Dendritic cell treated with granulocyte-macrophage colony-stimulating factor and Interleukin-4, amounts not matched to agents 40 ng/mL and 50 ng/mL, for 4 days (primary cell): ENCODE data around the gene NSG1.

ENCODE experiments used
- H3K27ac Mint-ChIP-seq: one replicate; pipeline ENCODE4 v1.8.0; 2022; ENCODE audit warnings: mild to moderate bottlenecking, mixed read lengths
- H3K27me3 Mint-ChIP-seq: one replicate; pipeline ENCODE4 v1.8.0; 2022; ENCODE audit warnings: mild to moderate bottlenecking, mixed read lengths
- H3K36me3 Mint-ChIP-seq: one replicate; pipeline ENCODE4 v1.8.0; 2022; ENCODE audit warnings: low read depth, mixed read lengths
- H3K4me1 Mint-ChIP-seq: one replicate; pipeline ENCODE4 v1.8.0; 2022; ENCODE audit warnings: low read depth, mixed read lengths
- H3K4me3 Mint-ChIP-seq: one replicate; pipeline ENCODE4 v1.8.0; 2022; ENCODE audit warnings: mild to moderate bottlenecking, moderate library complexity, mixed read lengths
- H3K9me3 Mint-ChIP-seq: one replicate; pipeline ENCODE4 v1.8.0; 2022; ENCODE audit warnings: mixed read lengths
- intact Hi-C: fragments of 100-400 bp; cut with micrococcal nuclease; formaldehyde crosslinking; loops from one replicate; pipeline ENCODE4 v1.15.0; 2022

Gene NSG1

GRCh38 chr4:4396628-4397440, 9.9 kb downstream of the NSG1 start:
- peaks cover 40% of the 10 kb centered on the region for H3K27me3 Mint-ChIP-seq
- H3K4me3 Mint-ChIP-seq = no peak overlapping the region
- H3K4me1 Mint-ChIP-seq = no peaks in the 10 kb centered on the region
- no peak overlapping the region for H3K27ac Mint-ChIP-seq
- H3K9me3 Mint-ChIP-seq = no peaks in the 10 kb centered on the region
- intact Hi-C loops = no loop called here
- H3K36me3 Mint-ChIP-seq = no peaks in the 10 kb centered on the region

GRCh38 chr4:4397441-4397819, 10.5 kb downstream of the NSG1 start:
- H3K27ac Mint-ChIP-seq = no peak overlapping the region
- no peaks in the 10 kb centered on the region for H3K4me1 Mint-ChIP-seq
- intact Hi-C loops = no loop called here
- peaks cover 40% of the 10 kb centered on the region for H3K27me3 Mint-ChIP-seq
- H3K36me3 Mint-ChIP-seq = no peaks in the 10 kb centered on the region
- no peaks in the 10 kb centered on the region for H3K9me3 Mint-ChIP-seq
- H3K4me3 Mint-ChIP-seq = no peak overlapping the region

GRCh38 chr4:4398430-4398829, 11.5 kb downstream of the NSG1 start:
- H3K4me3 Mint-ChIP-seq = no peak overlapping the region
- peaks cover 39% of the 10 kb centered on the region for H3K27me3 Mint-ChIP-seq
- no peaks in the 10 kb centered on the region for H3K9me3 Mint-ChIP-seq
- no peaks in the 10 kb centered on the region for H3K36me3 Mint-ChIP-seq
- intact Hi-C loops = no loop called here
- H3K4me1 Mint-ChIP-seq = no peaks in the 10 kb centered on the region
- no peak overlapping the region for H3K27ac Mint-ChIP-seq

GRCh38 chr4:4401036-4401435, 14.1 kb downstream of the NSG1 start:
- Mint-ChIP-seq H3K9me3 (no peaks in the 10 kb centered on the region), H3K4me3 (no peak overlapping the region), H3K27me3 (peaks cover 28% of the 10 kb centered on the region), H3K36me3 (no peaks in the 10 kb centered on the region), H3K27ac (no peak overlapping the region), H3K4me1 (no peaks in the 10 kb centered on the region)
- intact Hi-C loops = no loop called here

- Mint-ChIP-seq H3K36me3 (no peaks in the 10 kb centered on the region), H3K27me3 (peaks cover 11% of the 10 kb centered on the region), H3K9me3 (no peaks in the 10 kb centered on the region), H3K4me1 (no peaks in the 10 kb centered on the region), H3K4me3 (no peak overlapping the region), H3K27ac (no peak overlapping the region)
- intact Hi-C loops = no loop called here
Measured at GRCh38 chr4:4402966-4403365, 16.1 kb downstream of the NSG1 start.

- H3K36me3 Mint-ChIP-seq = no peaks in the 10 kb centered on the region
- no peaks in the 10 kb centered on the region for H3K4me1 Mint-ChIP-seq
- H3K4me3 Mint-ChIP-seq = no peak overlapping the region
- H3K27ac Mint-ChIP-seq = no peak overlapping the region
- intact Hi-C loops = no loop called here
- peaks cover 5% of the 10 kb centered on the region for H3K27me3 Mint-ChIP-seq
- no peaks in the 10 kb centered on the region for H3K9me3 Mint-ChIP-seq
Measured at GRCh38 chr4:4405358-4405962, 18.6 kb downstream of the NSG1 start.

GRCh38 chr4:4406455-4407298, 19.8 kb downstream of the NSG1 start:
- no peaks in the 10 kb centered on the region for H3K4me1 Mint-ChIP-seq
- no peak overlapping the region for H3K4me3 Mint-ChIP-seq
- no peak overlapping the region for H3K27ac Mint-ChIP-seq
- intact Hi-C loops = no loop called here
- H3K9me3 Mint-ChIP-seq = no peaks in the 10 kb centered on the region
- H3K36me3 Mint-ChIP-seq = no peaks in the 10 kb centered on the region
- H3K27me3 Mint-ChIP-seq = no peaks in the 10 kb centered on the region

- intact Hi-C loops = no loop called here
- no peaks in the 10 kb centered on the region for H3K27me3 Mint-ChIP-seq
- H3K4me3 Mint-ChIP-seq = no peak overlapping the region
Measured at GRCh38 chr4:4407299-4408131, 20.6 kb downstream of the NSG1 start.

GRCh38 chr4:4408132-4408523, 21.2 kb downstream of the NSG1 start:
- intact Hi-C loops = no loop called here
- no peak overlapping the region for H3K27ac Mint-ChIP-seq

More at GRCh38 chr4:4407299-4408131, 20.6 kb downstream of the NSG1 start:
- H3K4me1 Mint-ChIP-seq = no peaks in the 10 kb centered on the region
- H3K36me3 Mint-ChIP-seq = no peaks in the 10 kb centered on the region
- H3K9me3 Mint-ChIP-seq = no peaks in the 10 kb centered on the region
- H3K27ac Mint-ChIP-seq = no peak overlapping the region

GRCh38 chr4:4408576-4409335, 21.9 kb downstream of the NSG1 start:
- H3K27me3 Mint-ChIP-seq = no peaks in the 10 kb centered on the region
- H3K9me3 Mint-ChIP-seq = no peaks in the 10 kb centered on the region
- intact Hi-C loops = no loop called here
- no peaks in the 10 kb centered on the region for H3K36me3 Mint-ChIP-seq
- H3K4me1 Mint-ChIP-seq = no peaks in the 10 kb centered on the region
- H3K4me3 Mint-ChIP-seq = no peak overlapping the region
- H3K27ac Mint-ChIP-seq = no peak overlapping the region

More at GRCh38 chr4:4408132-4408523, 21.2 kb downstream of the NSG1 start:
- Mint-ChIP-seq H3K9me3 (no peaks in the 10 kb centered on the region), H3K27me3 (no peaks in the 10 kb centered on the region), H3K36me3 (no peaks in the 10 kb centered on the region), H3K4me1 (no peaks in the 10 kb centered on the region), H3K4me3 (no peak overlapping the region)

GRCh38 chr4:4409416-4410115, 22.7 kb downstream of the NSG1 start:
- Mint-ChIP-seq H3K27me3 (no peaks in the 10 kb centered on the region), H3K4me3 (no peak overlapping the region), H3K27ac (no peak overlapping the region), H3K9me3 (no peaks in the 10 kb centered on the region), H3K4me1 (no peaks in the 10 kb centered on the region), H3K36me3 (no peaks in the 10 kb centered on the region)
- intact Hi-C loops = no loop called here

- Mint-ChIP-seq H3K27ac (no peak overlapping the region), H3K4me1 (no peaks in the 10 kb centered on the region), H3K27me3 (no peaks in the 10 kb centered on the region), H3K9me3 (no peaks in the 10 kb centered on the region), H3K4me3 (no peak overlapping the region), H3K36me3 (no peaks in the 10 kb centered on the region)
- intact Hi-C loops = no loop called here
Measured at GRCh38 chr4:4410271-4410670, 23.4 kb downstream of the NSG1 start.
